ENCODE results near the gene LASP1. TPM values are rescaled to one million over a fixed set of nuclear protein-coding genes. Genes with fewer than 3 reads are reported as not detected.

The LASP1 gene
- total and polyA plus RNA-seq, 2 of the 8 experiments (the other 6 are each of a cell fraction or from before 2014, with no cell fraction given): 114 to 180 TPM

DNA sequence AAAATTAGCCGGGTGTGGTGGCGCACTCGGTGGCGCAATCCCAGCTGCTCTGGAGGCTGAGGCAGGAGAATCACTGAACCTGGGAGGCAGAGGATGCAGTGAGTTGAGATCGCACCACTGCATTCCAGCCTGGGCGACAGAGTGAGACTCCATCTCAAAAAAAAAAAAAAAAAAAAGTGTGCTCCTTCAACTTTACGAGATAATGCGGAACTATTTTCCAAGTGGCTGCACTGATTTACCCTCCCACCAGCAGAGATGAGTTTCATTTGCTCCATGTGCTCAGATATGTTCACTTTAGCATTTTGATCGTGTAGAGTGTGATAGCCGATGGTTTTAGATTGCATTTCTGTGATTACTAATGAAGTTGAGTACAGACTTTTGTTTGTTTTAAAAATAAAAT lies 35.5 kb downstream of the LASP1 start:
- peaks cover 7% of the 10 kb centered on the region for H3K79me1 ChIP-seq (ENCODE audit: low read depth, low read length)
- no peak overlapping the region for H4K91ac ChIP-seq (replicated peaks; ENCODE audit: insufficient read length, low read length)
- no peak overlapping the region for H3K23ac ChIP-seq (ENCODE audit: insufficient read length)
- no peak overlapping the region for H2BK15ac ChIP-seq (ENCODE audit: low read length)
- no peak overlapping the region for H4K8ac ChIP-seq (ENCODE audit: extremely low read depth, insufficient read depth, low read length)
- H2BK5ac ChIP-seq (ENCODE audit: low read depth, low read length): no peak overlapping the region
- H4K5ac ChIP-seq (ENCODE audit: insufficient read length, low read depth, low read length): no peak overlapping the region
- peaks cover 0 to 12% (median 3%) of the 10 kb centered on the region in 4 experiments; a peak in 4 of 8 replicates for H3K36me3 ChIP-seq (ENCODE audit: control insufficient read depth in 2 of 4, insufficient read depth in 4 of 4, low read length in 3 of 4)
- no peak overlapping the region for H3K56ac ChIP-seq (replicated peaks; ENCODE audit: insufficient read length, low read depth, low read length)
- no peak overlapping the region for H2BK20ac ChIP-seq (ENCODE audit: low read length)
- no peaks in the 10 kb centered on the region for H3K27me3 ChIP-seq (replicated peaks in 1 of 4; ENCODE audit: control insufficient read depth in 3 of 4, extremely low read depth in 1 of 4, insufficient read depth in 3 of 4, low read length in 3 of 4)
- peaks cover 0 to 12% of the 10 kb centered on the region in 2 experiments; a peak in 2 of 4 replicates for H3K79me2 ChIP-seq (ENCODE audit: control insufficient read depth in 1 of 2, insufficient read depth in 2 of 2, low read length in 2 of 2)
- WGBS, 2 experiments (ENCODE audit: extremely low coverage in 1 of 2, insufficient coverage in 1 of 2, insufficient read length in 1 of 2, insufficient replicate concordance in 2 of 2, low coverage in 1 of 2, low lambda C conversion rate in 2 of 2, missing lambda C conversion rate in 1 of 2): 98% methylated on average over 9 of the region's 10 CpGs; no CpG with 5 or more reads in 1 of the 2 experiments
- H2BK120ac ChIP-seq (replicated peaks; ENCODE audit: low read depth, low read length): no peak overlapping the region
- no peak for DNase-seq (ENCODE audit: low read depth in 1 of 2, low spot score in 2 of 2)
- H2AK5ac ChIP-seq (ENCODE audit: low read depth, low read length): no peak overlapping the region
- no peak overlapping the region for H3K18ac ChIP-seq (ENCODE audit: extremely low read depth, low read length)
- no peak overlapping the region for H3K27ac ChIP-seq (ENCODE audit: low read depth, low read length)
- no peak for FAIRE-seq
- H3K9ac ChIP-seq (replicated peaks in 1 of 4; ENCODE audit: extremely low read depth in 1 of 4, low read depth in 3 of 4, low read length in 3 of 4): no peak overlapping the region
- peaks cover 5 to 15% of the 10 kb centered on the region in 2 experiments for H4K20me1 ChIP-seq (replicated peaks in 1 of 2; ENCODE audit: control insufficient read depth in 1 of 2, insufficient read depth in 2 of 2, low read length in 2 of 2)
- ChIA-PET CTCF (ENCODE audit: partially characterized antibody) (no interaction called here), POLR2A (ENCODE audit: partially characterized antibody) (interaction anchor here (0.6 to 2.7 kb wide), 3 partner anchors 35 to 99 kb away, joined by 3 to 11 read pairs (median 10); partner anchors contain the start of genes LASP1 and RPL23)
- H3K4ac ChIP-seq (replicated peaks; ENCODE audit: insufficient read length, low read depth, low read length): no peak overlapping the region
- no peaks in the 10 kb centered on the region for H3K9me3 ChIP-seq (ENCODE audit: insufficient read depth in 2 of 2, low read depth in 1 of 2, low read length in 1 of 2)
- no peak overlapping the region for H3K4me2 ChIP-seq (ENCODE audit: insufficient read depth in 1 of 2, low read depth in 2 of 2, low read length in 2 of 2)
- TF ChIP-seq HDAC2 (IDR thresholded peaks at IDR 0.05; ENCODE audit: borderline replicate concordance in 1 of 2, low read depth in 2 of 2, low read length in 2 of 2): no peak
- no peak for TF ChIP-seq NANOG (IDR thresholded peaks at IDR 0.05; ENCODE audit: insufficient read depth, low read depth, low read length, poor library complexity, severe bottlenecking)
- TF ChIP-seq POU5F1 (IDR thresholded peaks at IDR 0.05; ENCODE audit: low read depth, low read length): no peak
- TF ChIP-seq KDM1A (IDR thresholded peaks at IDR 0.05; ENCODE audit: borderline replicate concordance, low read length): no peak
- no peak for TF ChIP-seq SUZ12 (IDR thresholded peaks at IDR 0.05; ENCODE audit: low read length)
- TF ChIP-seq ZNF274 (IDR thresholded peaks at IDR 0.05; ENCODE audit: borderline replicate concordance, extremely low read depth, low read length): no peak
- no peak for TF ChIP-seq RFX5 (IDR thresholded peaks at IDR 0.05; ENCODE audit: borderline replicate concordance, low read depth, low read length)
- TF ChIP-seq, protein P1, sequence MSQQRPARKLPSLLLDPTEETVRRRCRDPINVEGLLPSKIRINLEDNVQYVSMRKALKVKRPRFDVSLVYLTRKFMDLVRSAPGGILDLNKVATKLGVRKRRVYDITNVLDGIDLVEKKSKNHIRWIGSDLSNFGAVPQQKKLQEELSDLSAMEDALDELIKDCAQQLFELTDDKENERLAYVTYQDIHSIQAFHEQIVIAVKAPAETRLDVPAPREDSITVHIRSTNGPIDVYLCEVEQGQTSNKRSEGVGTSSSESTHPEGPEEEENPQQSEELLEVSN (IDR thresholded peaks at IDR 0.05): no peak
- H3K4me1 ChIP-seq (replicated peaks in 1 of 4; ENCODE audit: control insufficient read depth in 3 of 4, insufficient read depth in 4 of 4, low read length in 3 of 4): peaks cover 0 to 14% (median 7%) of the 10 kb centered on the region in 4 experiments; a peak in 5 of 7 replicates
- H3K14ac ChIP-seq (ENCODE audit: insufficient read length): no peak overlapping the region
- H2AFZ ChIP-seq (ENCODE audit: low read length): no peak overlapping the region
- no peak overlapping the region for H3K4me3 ChIP-seq (ENCODE audit: extremely low read depth in 1 of 4, insufficient read depth in 2 of 4, low read depth in 3 of 4, low read length in 4 of 4)
- H3K23me2 ChIP-seq (ENCODE audit: low read depth, low read length): no peaks in the 10 kb centered on the region
- H2BK12ac ChIP-seq (ENCODE audit: low read depth, low read length): no peak overlapping the region

Measured in H1 (cell line).